Adrenal gland (tissue), 12 donors: Measurements from ENCODE around the gene PAMR1. TPM values are rescaled to one million over a fixed set of nuclear protein-coding genes. Genes with fewer than 3 reads are reported as not detected.
"Not testable (repeated sequence)": the region's sequence is repeated elsewhere in the genome, so short reads cannot be mapped to it uniquely, and the experiment has no call there.

ENCODE experiments used
- DNase-seq, 7 donors: peaks; one replicate each; pipeline ENCODE4 v3.0.0-alpha.2; 2019 to 2020
- H3K27ac ChIP-seq, 5 donors: fragments of 200-600 bp; sonication (generic) in 4 of 5; 1 replicate in 3 of 5; 2 replicates in 2 of 5; pipeline versions ENCODE4 v1.5.1 to v1.8.0; 2016 to 2020; ENCODE audit warnings: mild to moderate bottlenecking in 1 of 5
- H3K27me3 ChIP-seq: fragments of 200-600 bp; 2 replicates; pipeline ENCODE4 v1.8.0; 2021
- H3K36me3 ChIP-seq, 2 donors: fragments of 200-600 bp; replicated peaks in 1 of 2; 1 replicate in 1 of 2; 2 replicates in 1 of 2; pipeline versions ENCODE4 v1.5.1 to v1.8.0; 2018 to 2022
- H3K4me1 ChIP-seq, 2 donors: fragments of 200-600 bp; replicated peaks in 1 of 2; 1 replicate in 1 of 2; 2 replicates in 1 of 2; pipeline versions ENCODE4 v1.5.1 to v1.8.0; 2018 to 2021
- H3K4me3 ChIP-seq, 4 donors: fragments of 200-600 bp; sonication (generic) in 3 of 4; one replicate each; pipeline ENCODE4 v1.5.1; 2016 to 2018
- H3K9me3 ChIP-seq, 3 donors: fragments of 200-600 bp; sonication (generic) in 1 of 3; replicated peaks in 1 of 3; 1 replicate in 2 of 3; 2 replicates in 1 of 3; pipeline versions ENCODE4 v1.5.1 to v1.8.0; 2016 to 2021
- CTCF ChIP-seq, 6 experiments: fragments of 450-650 bp in 4 of 6; fragments of 200-600 bp in 2 of 6; sonication (generic) in 1 of 6; IDR thresholded peaks; 1 replicate in 5 of 6; 2 replicates in 1 of 6; pipeline versions ENCODE4 v1.5.1 to v1.8.0; 2016 to 2021; ENCODE audit warnings: antibody characterized with exemption in 6 of 6, mild to moderate bottlenecking in 2 of 6, moderate library complexity in 1 of 6
- POLR2A ChIP-seq, 2 donors: fragments of 450-650 bp; IDR thresholded peaks; one replicate each; pipeline ENCODE4 v1.6.1; 2017; ENCODE audit warnings: antibody characterized with exemption in 2 of 2, mild to moderate bottlenecking in 2 of 2, moderate library complexity in 1 of 2
- WGBS, 4 donors: extraction: QIAGEN DNeasy Blood & Tissue Kit in 2 of 4; methylation state at CpG; one replicate each; pipeline versions ENCODE4 v1.1.5 to v1.1.7; 2013 to 2017; 5-methylcytosine and 5-hydroxymethylcytosine counted together
- intact Hi-C, 2 donors: fragments of 100-400 bp; cut with DNase I; formaldehyde crosslinking; loops; one replicate each; pipeline versions ENCODE4 v1.14.1 to v1.15.0; 2022 to 2023
- polyA plus RNA-seq, 3 donors: library from polyadenylated mRNA; stranded (reverse); fragments of 200-250 nt in 2 of 3; fragments of 350-450 nt in 1 of 3; fragmentation: Illumina TruSeq in 1 of 3; extraction: RNeasy Lipid Tissue Mini Kit (QIAGEN cat#74804) in 1 of 3; gene quantifications; one replicate each; pipeline ENCODE4 v1.2.3, GENCODE V29; 2013 to 2014
- total RNA-seq, 9 donors: library from RNA; depleted of rRNA in 4 of 9; stranded (reverse); fragments of >200 nt in 4 of 9; fragments of 120-200 nt in 1 of 9; fragmentation: NEBNext Ultra II Directional in 1 of 9; extraction: Animal tissue kit (Norgen Biotek cat#: 25700) in 1 of 9; gene quantifications; one replicate each; pipeline versions ENCODE4 v1.1.0 to v1.2.4, GENCODE V29; 2013 to 2023
- donor health status: healthy with polysubstance abuse.
- donor health status: Bipolar disorder and iron deficiency.
- donor health status: DM: yes; HTN: yes; CAD: no.
- donor health status: DM: no; HTN: no; CAD: no.
- donor health status: DM: no; HTN: no; CAD: no.
- donor health status: DM: yes; HTN: yes; CAD: no.

Gene PAMR1
- total and polyA plus RNA-seq, 12 donors, result 4.3 to 25.7 (median 11.2) TPM

- no peaks in the 10 kb centered on the region for H3K36me3 ChIP-seq
- peaks cover 7% of the 10 kb centered on the region for H3K27me3 ChIP-seq
- H3K4me3 ChIP-seq, result no peak overlapping the region
- intact Hi-C loops, result no loop called here
- TF ChIP-seq POLR2A (IDR thresholded peaks at IDR 0.05) (no peak), CTCF (IDR thresholded peaks at IDR 0.05) (no peak)
- H3K9me3 ChIP-seq, result no peaks in the 10 kb centered on the region
- H3K4me1 ChIP-seq, result peaks cover 7 to 9% of the 10 kb centered on the region in 2 donors
- no peak overlapping the region for H3K27ac ChIP-seq
- DNase-seq, result no peak
- 51 to 82% (median 64%) methylated on average over 6 of the region's 6 CpGs for WGBS, 4 donors
Observed at GRCh38 chr11:35526370-35526792, 965 bp upstream of the PAMR1 start.

- DNase-seq, result no peak
- H3K4me1 ChIP-seq, result peaks cover 0 to 6% of the 10 kb centered on the region in 2 donors
- TF ChIP-seq CTCF (IDR thresholded peaks at IDR 0.05) (no peak), POLR2A (IDR thresholded peaks at IDR 0.05) (no peak)
- H3K9me3 ChIP-seq, result no peaks in the 10 kb centered on the region
- peak overlapping the region in 1 of 4 donors; percentile 43 for H3K4me3 ChIP-seq
- H3K27ac ChIP-seq, result peak overlapping the region in 2 of 5 donors; percentile 14 to 41
- H3K27me3 ChIP-seq, result peaks cover 7% of the 10 kb centered on the region
- intact Hi-C loops, result no loop called here
- H3K36me3 ChIP-seq, result no peaks in the 10 kb centered on the region
- 54 to 69% (median 64%) methylated on average over 4 of the region's 4 CpGs for WGBS, 4 donors
Observed at GRCh38 chr11:35524780-35525179, 636 bp downstream of the PAMR1 start.

GRCh38 chr11:35523861-35524260, 1.6 kb downstream of the PAMR1 start:
- 72 to 83% (median 79%) methylated on average over 5 of the region's 5 CpGs for WGBS, 4 donors

GRCh38 chr11:35523331-35523768, 2.1 kb downstream of the PAMR1 start:
- H3K27ac ChIP-seq, result peak overlapping the region in 1 of 5 donors; percentile 37
- H3K9me3 ChIP-seq, result no peaks in the 10 kb centered on the region
- H3K36me3 ChIP-seq, result no peaks in the 10 kb centered on the region
- TF ChIP-seq CTCF (IDR thresholded peaks at IDR 0.05) (no peak), POLR2A (IDR thresholded peaks at IDR 0.05) (no peak)
- peaks cover 7% of the 10 kb centered on the region for H3K27me3 ChIP-seq
- DNase-seq, result no peak
- 54 to 57% (median 56%) methylated on average over 7 of the region's 7 CpGs for WGBS, 4 donors
- H3K4me1 ChIP-seq, result peaks cover 0 to 6% of the 10 kb centered on the region in 2 donors
- intact Hi-C loops, result no loop called here
- no peak overlapping the region for H3K4me3 ChIP-seq

More at GRCh38 chr11:35523861-35524260, 1.6 kb downstream of the PAMR1 start:
- Histone ChIP-seq H3K4me1 (peaks cover 0 to 6% of the 10 kb centered on the region in 2 donors), H3K27ac (peak overlapping the region in 2 of 5 donors; percentile 1 to 14), H3K27me3 (peaks cover 7% of the 10 kb centered on the region), H3K9me3 (no peaks in the 10 kb centered on the region), H3K36me3 (no peaks in the 10 kb centered on the region), H3K4me3 (peak overlapping the region in 1 of 4 donors; percentile 43)
- intact Hi-C loops, result no loop called here
- TF ChIP-seq POLR2A (IDR thresholded peaks at IDR 0.05) (no peak), CTCF (IDR thresholded peaks at IDR 0.05) (no peak)
- no peak for DNase-seq

GRCh38 chr11:35522091-35522490, 3.3 kb downstream of the PAMR1 start:
- H3K4me1 ChIP-seq, DNase-seq, H3K4me3 ChIP-seq, intact Hi-C loops, H3K27ac ChIP-seq, H3K27me3 ChIP-seq, H3K9me3 ChIP-seq, H3K36me3 ChIP-seq: not testable (repeated sequence)
- WGBS, 4 donors, result 91 to 98% (median 92%) methylated on average over 5 of the region's 5 CpGs
